Endothelial cell of umbilical vein (primary cell): ENCODE data around the gene BBS2. TPM values are rescaled to one million over a fixed set of nuclear protein-coding genes. Genes with fewer than 3 reads are reported as not detected.

ENCODE experiments used
- BruUV-seq: library from RNA; stranded (reverse); fragments of 400-500 nt; replicated peaks from 2 replicates; lab custom pipeline; 2021; lab: Mats Ljungman, UMichigan
- CTCF ChIA-PET: fragments of 300-600, 350-600 bp; sonication (Branson Sonifier 250); formaldehyde crosslinking; loops from one replicate; lab custom pipeline; 2021; ENCODE audit warnings: antibody characterized with exemption, inconsistent platforms; lab: Charles Lee
- POLR2A ChIA-PET: fragments of 300-600, 350-600 bp; sonication (Branson Sonifier 250); formaldehyde crosslinking; loops from one replicate; lab custom pipeline; 2021; ENCODE audit warnings: antibody characterized with exemption, inconsistent platforms; lab: Charles Lee
- DNase-seq: peaks from one replicate; pipeline ENCODE4 v3.0.0-alpha.2; 2011; ENCODE audit warnings: low read depth, low spot score
- FAIRE-seq: peaks from 2 replicates; lab custom pipeline; 2011; peaks lifted over from hg19 to GRCh38; lab: Jason Lieb, UNC
- H2AFZ ChIP-seq: 2 replicates; pipeline ENCODE4 v1.6.0; 2012; ENCODE audit warnings: low read depth, low read length, control low read depth, inconsistent platforms
- H3K27ac ChIP-seq: 2 replicates; pipeline ENCODE4 v1.5.1; 2011; ENCODE audit warnings: low read depth, mild to moderate bottlenecking, control low read depth, low read length, moderate library complexity; ENCODE audit not compliant: insufficient read depth
- H3K27me3 ChIP-seq, 2 experiments: 2 replicates each; pipeline versions ENCODE4 v1.6.0 to v1.6.1; 2011; ENCODE audit warnings: low read length in 2 of 2, mixed read lengths in 1 of 2; ENCODE audit not compliant: control insufficient read depth in 2 of 2, insufficient read depth in 2 of 2
- H3K36me3 ChIP-seq, 2 experiments: 2 replicates in 1 of 2; 3 replicates in 1 of 2; pipeline ENCODE4 v1.5.1; 2011; ENCODE audit warnings: low read length in 2 of 2, mild to moderate bottlenecking in 1 of 2, moderate library complexity in 1 of 2; ENCODE audit not compliant: control insufficient read depth in 2 of 2, insufficient read depth in 2 of 2; ENCODE audit errors: extremely low read depth in 1 of 2
- H3K4me1 ChIP-seq: 3 replicates; pipeline ENCODE4 v1.5.1; 2011; ENCODE audit warnings: mild to moderate bottlenecking, low read length; ENCODE audit not compliant: control insufficient read depth, insufficient read depth; ENCODE audit errors: extremely low read depth
- H3K4me2 ChIP-seq: 2 replicates; pipeline ENCODE4 v1.6.1; 2011; ENCODE audit warnings: low read length, control low read depth, mixed read lengths; ENCODE audit not compliant: insufficient read depth
- H3K4me3 ChIP-seq, 3 experiments: fragments of 200-600 bp in 1 of 3; sonication (generic), shearing (Covaris generic) in 1 of 3; replicated peaks in 1 of 3; 2 replicates each; pipeline ENCODE4 v1.5.1; 2011 to 2016; ENCODE audit warnings: control low read depth in 3 of 3, low read length in 3 of 3, mild to moderate bottlenecking in 2 of 3, inconsistent platforms in 1 of 3, low read depth in 1 of 3, moderate library complexity in 1 of 3; ENCODE audit not compliant: insufficient read depth in 1 of 3
- H3K79me2 ChIP-seq: 2 replicates; pipeline ENCODE4 v1.6.0; 2012; ENCODE audit warnings: low read length, inconsistent platforms; ENCODE audit not compliant: control insufficient read depth, insufficient read depth
- H3K9ac ChIP-seq: replicated peaks from 2 replicates; pipeline ENCODE3; 2011; ENCODE audit warnings: low read length, control low read depth; ENCODE audit not compliant: insufficient read depth; ENCODE audit errors: extremely low read depth
- H3K9me1 ChIP-seq: replicated peaks from 3 replicates; pipeline ENCODE4 v1.6.0; 2011; ENCODE audit warnings: mild to moderate bottlenecking, low read length; ENCODE audit not compliant: control insufficient read depth, insufficient read depth; ENCODE audit errors: extremely low read depth
- H3K9me3 ChIP-seq: replicated peaks from 2 replicates; pipeline ENCODE4 v1.5.1; 2012; ENCODE audit warnings: low read length, inconsistent platforms; ENCODE audit not compliant: control insufficient read depth, insufficient read depth
- H4K20me1 ChIP-seq: replicated peaks from 2 replicates; pipeline ENCODE3; 2011; ENCODE audit warnings: mild to moderate bottlenecking, low read length; ENCODE audit not compliant: control insufficient read depth, insufficient read depth; ENCODE audit errors: extremely low read depth
- EZH2 ChIP-seq: IDR thresholded peaks from 2 replicates; pipeline ENCODE4 v1.6.1; 2012; ENCODE audit warnings: borderline replicate concordance, low read depth, mild to moderate bottlenecking, moderate library complexity, low read length, inconsistent platforms; ENCODE audit not compliant: severe bottlenecking
- FOS ChIP-seq: IDR thresholded peaks from 2 replicates; pipeline ENCODE4 v1.6.1; 2011; ENCODE audit warnings: mild to moderate bottlenecking, low read length, moderate library complexity, borderline replicate concordance; ENCODE audit not compliant: insufficient read depth
- GATA2 ChIP-seq: IDR thresholded peaks from 2 replicates; pipeline ENCODE4 v1.7.0; 2011; ENCODE audit warnings: low read depth, mild to moderate bottlenecking, moderate library complexity, mixed read lengths, low read length; ENCODE audit not compliant: insufficient read length, insufficient read depth
- JUN ChIP-seq: IDR thresholded peaks from 2 replicates; pipeline ENCODE4 v1.6.1; 2011; ENCODE audit warnings: borderline replicate concordance, low read depth; ENCODE audit not compliant: insufficient read length, insufficient read depth
- MYC ChIP-seq: IDR thresholded peaks from one replicate; pipeline ENCODE4 v1.6.1; 2011; ENCODE audit warnings: mild to moderate bottlenecking, low read depth, low read length
- POLR2A ChIP-seq: IDR thresholded peaks from 2 replicates; pipeline ENCODE4 v1.6.1; 2012; ENCODE audit warnings: low read depth, mild to moderate bottlenecking, control low read depth, low read length
- POLR2AphosphoS5 ChIP-seq: IDR thresholded peaks from 2 replicates; pipeline ENCODE4 v1.6.1; 2012; ENCODE audit warnings: low read depth, mild to moderate bottlenecking, control low read depth, low read length, moderate library complexity; ENCODE audit not compliant: insufficient read depth
- dilution Hi-C: fragments of 300-500 bp; cut with MboI; formaldehyde crosslinking; loops from one replicate; pipeline ENCODE4 v1.15.0; 2019; ENCODE audit warnings: low sequenced_read_pairs; ENCODE audit not compliant: extremely low pct_ligation_motif_present
- intact Hi-C: fragments of 100-400 bp; cut with micrococcal nuclease; formaldehyde crosslinking; loops from one replicate; pipeline ENCODE4 v1.10.0; 2022
- polyA plus RNA-seq, 4 experiments: library from polyadenylated mRNA; depleted of rRNA in 3 of 4; stranded (reverse) in 3 of 4; unstranded in 1 of 4; fragments of >200 nt; gene quantifications; 2 replicates each; pipeline versions ENCODE4 v1.2.1 to v1.2.3, GENCODE V29; 2011 to 2012; ENCODE audit warnings: missing spikeins in 1 of 4
- total RNA-seq: library from RNA; stranded (reverse); gene quantifications from 2 replicates; pipeline ENCODE4 v1.2.3, GENCODE V29; 2021
- TF ChIP-seq, protein P1 (sequence below): IDR thresholded peaks from 2 replicates; pipeline ENCODE4 v1.6.1; 2011; ENCODE audit not compliant: insufficient read depth, insufficient read length
- TF ChIP-seq, protein P2 (sequence below), 2 donors: IDR thresholded peaks; 1 replicate in 1 of 2; 2 replicates in 1 of 2; pipeline ENCODE4 v1.5.1; 2011; ENCODE audit warnings: low read length in 2 of 2, mild to moderate bottlenecking in 2 of 2, moderate library complexity in 2 of 2, control low read depth in 1 of 2, inconsistent platforms in 1 of 2, low read depth in 1 of 2; ENCODE audit not compliant: insufficient read depth in 1 of 2; ENCODE audit errors: extremely low read depth in 1 of 2

Gene BBS2
- total and polyA plus RNA-seq, 2 donors (not counting 3 experiments of a cell fraction or from before 2014, with no cell fraction given), result 37.6 to 44.8 TPM

DNA sequence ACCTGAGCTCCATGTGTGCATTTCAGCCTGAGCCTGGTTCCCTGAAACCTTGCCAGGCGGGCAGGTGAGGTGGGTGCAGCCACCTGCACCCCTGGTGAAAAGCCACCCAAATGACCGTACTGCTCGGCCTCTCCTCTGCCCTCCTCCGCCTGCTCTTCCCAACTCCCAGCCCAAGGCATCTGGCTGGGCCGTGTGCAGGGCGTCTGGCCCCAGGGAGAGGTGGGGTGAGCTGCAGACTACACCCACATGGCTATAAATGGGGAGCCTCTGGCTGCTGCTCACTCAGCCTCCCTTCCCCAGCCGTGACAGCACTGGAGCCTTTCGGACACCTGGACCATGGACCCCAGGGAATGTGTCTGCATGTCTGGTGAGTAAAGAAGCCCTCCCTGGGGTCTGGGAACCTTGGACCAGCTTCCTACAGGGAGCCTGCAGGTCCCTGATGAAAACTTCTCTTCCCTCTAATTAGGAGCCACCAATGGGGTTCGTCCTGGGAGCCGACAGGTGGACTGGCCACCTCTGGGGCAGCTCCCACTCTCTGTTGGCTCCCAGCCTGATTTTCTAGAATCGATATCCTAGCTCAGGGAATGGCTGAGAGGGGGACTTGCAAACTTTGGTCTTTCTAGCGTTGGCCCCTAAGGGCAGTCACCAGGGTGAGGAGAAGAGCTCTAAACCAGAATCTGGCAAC, 45.1 kb upstream of the BBS2 start, which contains the start of gene MT4:
Gene MT4, plus strand, starts transcription at position 281 of the 685 bp plus-strand sequence. Its CDS starts 56 bp downstream, at position 337.
- DNase-seq (no peak), FAIRE-seq (no peak)
- no TSS peak for BruUV-seq
- Histone ChIP-seq H3K9me1 (no peaks in the 10 kb centered on the region), H3K9ac (no peak within 1 kb of the TSS), H3K4me2 (no peak within 1 kb of the TSS), H3K4me3 (no peak within 1 kb of the TSS), H3K27me3 (peaks cover 0 to 15% of the 10 kb centered on the region in 2 experiments), H3K9me3 (no peaks in the 10 kb centered on the region), H3K4me1 (no peaks in the 10 kb centered on the region), H4K20me1 (no peaks in the 10 kb centered on the region), H3K27ac (no peak within 1 kb of the TSS), H3K36me3 (no peaks in the 10 kb centered on the region), H2AFZ (no peak within 1 kb of the TSS), H3K79me2 (no peaks in the 10 kb centered on the region)
- intact Hi-C loops, result no loop called here
- dilution Hi-C loops, result no loop called here
- CTCF ChIA-PET, result interaction anchor here (0.6 to 1.8 kb wide), 6 partner anchors 8 to 71 kb away, joined by 3 to 7 read pairs (median 4); no protein-coding TSS in a partner anchor
- TF ChIP-seq EZH2 (no peak), POLR2A (no peak), GATA2 (no peak), JUN (no peak), MYC (no peak), POLR2AphosphoS5 (no peak), FOS (no peak)
- TF ChIP-seq, protein P1, sequence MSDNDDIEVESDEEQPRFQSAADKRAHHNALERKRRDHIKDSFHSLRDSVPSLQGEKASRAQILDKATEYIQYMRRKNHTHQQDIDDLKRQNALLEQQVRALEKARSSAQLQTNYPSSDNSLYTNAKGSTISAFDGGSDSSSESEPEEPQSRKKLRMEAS, result no peak
- TF ChIP-seq, protein P2, sequence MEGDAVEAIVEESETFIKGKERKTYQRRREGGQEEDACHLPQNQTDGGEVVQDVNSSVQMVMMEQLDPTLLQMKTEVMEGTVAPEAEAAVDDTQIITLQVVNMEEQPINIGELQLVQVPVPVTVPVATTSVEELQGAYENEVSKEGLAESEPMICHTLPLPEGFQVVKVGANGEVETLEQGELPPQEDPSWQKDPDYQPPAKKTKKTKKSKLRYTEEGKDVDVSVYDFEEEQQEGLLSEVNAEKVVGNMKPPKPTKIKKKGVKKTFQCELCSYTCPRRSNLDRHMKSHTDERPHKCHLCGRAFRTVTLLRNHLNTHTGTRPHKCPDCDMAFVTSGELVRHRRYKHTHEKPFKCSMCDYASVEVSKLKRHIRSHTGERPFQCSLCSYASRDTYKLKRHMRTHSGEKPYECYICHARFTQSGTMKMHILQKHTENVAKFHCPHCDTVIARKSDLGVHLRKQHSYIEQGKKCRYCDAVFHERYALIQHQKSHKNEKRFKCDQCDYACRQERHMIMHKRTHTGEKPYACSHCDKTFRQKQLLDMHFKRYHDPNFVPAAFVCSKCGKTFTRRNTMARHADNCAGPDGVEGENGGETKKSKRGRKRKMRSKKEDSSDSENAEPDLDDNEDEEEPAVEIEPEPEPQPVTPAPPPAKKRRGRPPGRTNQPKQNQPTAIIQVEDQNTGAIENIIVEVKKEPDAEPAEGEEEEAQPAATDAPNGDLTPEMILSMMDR (IDR thresholded peaks at IDR 0.05; ENCODE audit: extremely low read depth in 1 of 2, insufficient read depth in 1 of 2, low read depth in 1 of 2, low read length in 2 of 2), result no peak
- POLR2A ChIA-PET, result interaction anchor here (0.5 kb wide), 1 partner anchor 318 kb away, joined by 9 read pairs; no protein-coding TSS in a partner anchor
